ENCODE measurements around the gene NKRF.

The NKRF gene

DNA sequence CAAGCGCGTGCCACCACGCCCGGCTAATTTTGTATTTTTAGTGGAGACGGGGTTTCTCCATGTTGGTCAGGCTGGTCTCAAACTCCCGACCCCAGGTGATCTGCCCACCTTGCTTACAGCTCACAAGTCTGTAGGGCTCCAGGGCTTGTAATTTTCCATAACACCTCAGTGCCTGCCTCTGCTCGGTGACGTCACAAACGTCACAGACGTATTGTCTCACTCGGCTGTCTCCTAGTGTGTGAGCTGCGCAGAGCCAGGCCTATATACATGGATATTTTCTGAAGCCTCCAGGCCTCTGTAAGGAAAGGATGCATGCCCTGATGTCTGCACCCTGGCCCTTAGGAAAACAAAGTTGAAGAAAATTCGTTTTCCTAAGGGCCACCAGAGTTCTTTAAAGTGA, 8.6 kb upstream of the NKRF start:
- no peak for DNase-seq

DNA sequence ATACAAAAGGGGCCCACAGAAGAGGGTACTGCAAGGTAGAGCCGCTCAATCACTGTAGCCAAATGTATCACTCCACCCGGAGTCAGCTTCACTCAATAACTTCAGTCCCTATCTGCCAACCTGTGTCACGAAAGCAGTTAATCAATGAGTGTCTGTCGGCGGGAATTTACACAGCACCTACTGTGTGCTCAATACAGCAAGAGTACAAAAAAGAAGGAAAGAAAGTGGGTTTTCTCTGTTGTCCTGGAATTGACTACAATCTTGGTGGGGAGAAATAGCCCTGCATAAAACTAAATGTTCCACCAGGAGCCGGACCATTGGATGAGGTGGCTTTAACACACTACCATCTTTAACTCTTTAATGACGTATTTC, 780 bp upstream of the NKRF start:
- DNase-seq, result peak in 1 of 56 donors; percentile 6

DNA sequence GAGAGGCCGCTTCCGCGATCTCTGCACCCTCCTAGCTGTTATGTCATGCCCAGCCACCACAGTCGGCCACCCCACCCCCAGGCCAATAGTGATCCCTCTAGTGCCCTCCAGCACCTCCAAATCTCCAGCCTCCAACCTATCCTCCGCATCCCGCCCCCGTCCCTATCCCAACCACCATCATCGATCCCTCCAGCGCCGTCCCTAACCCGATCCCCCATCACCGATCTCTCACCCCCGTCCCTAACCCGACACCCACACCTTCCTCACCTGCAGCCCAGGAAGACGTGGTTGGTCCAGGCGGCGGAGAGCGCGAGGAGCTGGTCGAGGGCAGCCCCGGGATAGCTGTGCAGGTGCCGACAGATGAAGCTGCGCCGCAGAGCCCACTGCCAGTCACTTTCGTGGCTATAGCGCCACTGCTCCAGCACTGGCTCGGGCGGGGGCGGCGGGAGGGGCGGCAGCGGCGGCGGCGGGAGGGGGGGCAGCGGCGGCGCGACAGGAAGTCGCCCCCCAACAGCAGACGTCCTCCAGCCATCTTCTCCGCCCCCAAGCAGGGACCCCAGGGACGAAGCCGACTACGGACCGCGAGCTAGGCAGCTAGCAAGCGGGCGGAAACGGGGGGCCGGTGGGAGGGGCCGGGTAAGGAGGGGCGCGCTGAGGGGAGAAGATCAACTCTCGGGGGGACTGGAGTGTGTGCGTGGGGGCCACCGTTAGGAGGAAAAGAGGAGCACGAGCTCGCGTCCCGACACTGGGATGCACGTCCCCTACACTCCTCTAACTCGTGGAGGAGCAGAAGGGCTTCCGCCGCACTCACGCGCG, 552 bp downstream of the NKRF start:
- DNase-seq, result peak in 42 of 56 donors; percentile 1 to 61 (median 28)

DNA sequence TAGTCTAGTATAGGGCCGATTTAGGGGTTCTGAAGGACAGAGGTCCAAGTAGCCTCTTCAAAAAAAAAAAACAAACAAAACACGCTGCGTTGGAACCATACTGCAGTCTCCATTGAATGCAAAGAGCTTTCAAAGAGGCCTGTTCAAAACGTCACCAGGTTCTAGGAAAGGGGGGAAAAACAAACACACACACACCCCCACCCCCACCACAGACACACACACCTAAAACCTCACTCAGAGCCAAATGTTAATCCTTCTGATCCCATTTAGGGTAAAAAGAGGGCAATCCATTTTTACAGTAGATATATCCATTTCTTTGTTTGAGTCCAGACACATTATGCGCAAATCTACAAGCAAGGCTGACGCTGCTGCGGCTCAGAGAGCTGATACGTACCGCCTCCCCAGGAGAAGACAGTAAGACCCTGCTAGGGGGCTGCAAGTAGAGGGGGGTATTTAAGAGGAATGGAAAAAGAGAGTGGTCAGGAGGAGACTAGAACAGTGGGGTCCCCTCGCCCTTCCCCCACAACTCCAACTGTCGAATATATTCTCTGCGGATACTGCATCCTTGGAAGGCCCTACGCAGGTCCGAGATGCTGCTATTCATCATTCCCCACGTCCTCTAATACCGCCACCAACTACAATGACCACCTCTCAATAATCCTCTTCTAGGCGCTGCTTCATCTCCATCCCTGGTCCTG, 1.3 kb downstream of the NKRF start:
- DNase-seq, result peak in 4 of 56 donors; percentile 2 to 34 (median 22)

DNA sequence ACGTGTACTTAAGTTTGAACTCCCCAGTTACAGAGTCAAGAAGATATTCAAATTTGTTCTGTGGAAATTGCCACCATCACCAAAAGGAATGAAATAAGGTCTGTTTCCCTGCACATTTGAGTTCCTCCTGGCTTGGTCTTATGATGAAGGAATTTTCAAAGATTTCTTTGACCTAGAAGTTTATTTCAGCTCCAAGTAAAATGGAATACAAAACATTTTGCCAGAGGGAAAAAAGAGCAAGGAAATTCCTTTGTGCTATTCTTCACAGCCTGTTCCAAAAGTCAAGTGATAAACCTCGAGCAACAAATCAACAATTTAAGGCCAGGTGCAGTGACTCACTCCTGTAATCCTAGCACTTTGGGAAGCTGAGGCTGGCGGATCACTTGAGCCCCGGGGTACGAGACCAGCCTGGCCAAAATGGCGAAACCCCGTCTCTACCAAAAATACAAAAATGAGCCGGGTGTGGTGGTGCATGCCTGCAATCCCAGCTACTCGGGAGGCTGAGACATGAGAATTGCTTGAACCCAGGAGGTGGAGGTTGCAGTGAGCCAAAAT, 3.4 kb downstream of the NKRF start:
- DNase-seq, result no peak

DNA sequence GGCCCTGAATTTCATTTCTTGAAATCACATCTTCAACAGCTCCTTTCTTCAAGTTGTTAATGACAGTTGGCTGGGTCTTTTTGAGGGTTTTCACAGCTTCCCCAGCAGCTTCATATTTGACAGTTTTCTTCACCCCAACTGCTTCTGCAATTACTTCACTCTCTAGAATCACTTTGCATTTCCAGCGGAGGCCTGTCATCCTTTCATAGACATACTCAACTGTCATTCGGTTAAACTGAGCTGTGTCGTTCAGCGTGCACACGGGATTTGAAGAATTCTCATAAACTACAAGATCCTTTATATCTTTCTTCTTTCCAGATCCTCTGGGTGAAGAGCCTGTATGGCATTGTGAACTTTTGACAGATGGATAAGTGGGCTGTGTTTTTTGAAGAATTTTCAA, 16.4 kb downstream of the NKRF start:
- DNase-seq, result no peak

DNA sequence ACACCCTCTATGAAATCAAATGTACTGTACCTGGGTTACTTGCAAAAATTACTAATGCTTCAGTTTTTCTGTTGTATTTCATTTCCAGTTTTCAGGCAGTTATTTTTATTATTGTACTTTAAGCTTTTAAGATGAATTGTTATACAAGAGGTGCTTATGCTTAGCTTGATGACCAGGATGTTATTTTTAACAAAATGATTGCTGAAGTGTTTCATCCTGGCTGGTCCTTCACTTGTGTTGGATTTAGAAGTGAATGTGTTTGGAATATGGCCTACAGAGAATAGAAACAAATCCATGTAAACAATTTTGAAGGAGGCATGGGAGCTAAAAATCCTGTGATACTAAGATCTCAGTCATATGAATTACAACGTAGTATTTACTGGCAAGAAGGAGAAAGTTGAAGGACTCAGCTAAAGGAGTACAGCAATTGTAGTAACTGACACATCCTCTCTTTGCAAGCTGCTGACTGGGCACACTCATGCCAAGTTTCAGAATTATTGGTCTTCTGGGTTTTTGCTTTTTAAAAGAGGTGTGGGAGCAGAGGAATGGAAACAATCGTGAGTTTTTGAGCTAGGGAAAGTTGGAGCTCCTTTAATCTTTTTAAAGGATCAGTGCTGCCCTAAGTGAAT, 22.7 kb downstream of the NKRF start:
- DNase-seq, result no peak

DNA sequence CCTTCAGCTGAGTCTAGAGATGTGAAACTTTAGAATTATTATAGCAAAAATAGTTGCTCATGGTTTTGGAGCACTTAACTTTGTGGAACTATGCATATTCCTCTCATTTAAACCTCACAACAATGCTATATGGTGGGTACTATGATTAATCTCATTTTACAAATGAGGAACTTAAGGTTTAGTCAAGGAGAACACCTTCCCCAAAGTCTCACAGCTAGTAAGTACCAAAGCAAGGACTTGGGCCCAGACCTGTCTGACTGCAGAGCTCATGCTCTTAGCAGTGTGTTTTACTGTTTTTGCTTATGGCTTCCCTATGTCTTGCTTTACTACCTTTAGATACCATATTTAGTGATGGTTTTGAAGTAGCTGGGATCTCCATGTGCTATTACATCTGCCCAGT, 26.8 kb downstream of the NKRF start:
- DNase-seq, result no peak

DNA sequence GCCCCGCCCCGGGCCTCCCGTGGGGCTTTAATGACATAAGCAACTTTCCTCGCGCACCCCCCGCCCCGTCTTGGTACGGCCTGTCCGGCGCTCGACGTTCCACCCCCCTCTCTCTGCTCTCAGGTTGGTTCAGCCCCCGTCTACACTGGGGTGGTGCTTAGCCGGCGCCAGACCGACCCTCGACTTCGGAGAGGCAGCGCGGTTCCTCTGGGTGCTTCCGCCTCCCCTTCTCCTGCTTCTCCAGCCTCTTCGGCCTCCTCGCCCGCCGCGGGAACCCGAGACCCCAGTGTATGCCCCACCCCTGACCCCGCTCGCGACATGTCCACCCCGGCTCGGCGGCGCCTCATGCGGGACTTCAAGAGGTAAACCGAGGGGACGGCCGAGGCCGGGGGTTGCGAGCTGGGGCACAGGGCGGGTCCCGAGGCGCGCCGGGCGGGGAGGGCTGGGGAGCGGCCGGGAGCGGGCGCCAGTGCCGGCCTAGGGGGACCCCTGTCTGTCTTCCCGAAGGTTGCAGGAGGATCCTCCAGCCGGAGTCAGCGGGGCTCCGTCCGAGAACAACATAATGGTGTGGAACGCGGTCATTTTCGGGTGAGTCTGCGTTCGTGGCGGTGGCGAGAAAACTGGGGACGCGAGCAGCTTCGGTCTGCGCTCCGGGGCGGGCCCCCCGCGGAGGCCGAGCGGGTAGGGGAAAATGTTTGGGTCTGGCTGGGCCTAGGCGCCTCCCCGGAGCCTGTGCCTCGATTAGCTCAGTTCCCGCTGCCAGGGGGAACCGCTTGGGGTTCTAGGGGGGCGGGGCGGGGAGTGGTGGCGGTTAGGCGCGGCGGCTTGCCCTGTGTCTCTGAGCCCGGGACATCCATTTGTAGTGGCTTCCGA, 31.6 kb downstream of the NKRF start, which contains the start of gene UBE2A:
UBE2A (plus strand) TSS at position 170 of the 873 bp plus-strand sequence; CDS start at position 319, 149 bp downstream.
- DNase-seq, result peak in 55 of 56 donors; percentile 7 to 81 (median 64)

DNA sequence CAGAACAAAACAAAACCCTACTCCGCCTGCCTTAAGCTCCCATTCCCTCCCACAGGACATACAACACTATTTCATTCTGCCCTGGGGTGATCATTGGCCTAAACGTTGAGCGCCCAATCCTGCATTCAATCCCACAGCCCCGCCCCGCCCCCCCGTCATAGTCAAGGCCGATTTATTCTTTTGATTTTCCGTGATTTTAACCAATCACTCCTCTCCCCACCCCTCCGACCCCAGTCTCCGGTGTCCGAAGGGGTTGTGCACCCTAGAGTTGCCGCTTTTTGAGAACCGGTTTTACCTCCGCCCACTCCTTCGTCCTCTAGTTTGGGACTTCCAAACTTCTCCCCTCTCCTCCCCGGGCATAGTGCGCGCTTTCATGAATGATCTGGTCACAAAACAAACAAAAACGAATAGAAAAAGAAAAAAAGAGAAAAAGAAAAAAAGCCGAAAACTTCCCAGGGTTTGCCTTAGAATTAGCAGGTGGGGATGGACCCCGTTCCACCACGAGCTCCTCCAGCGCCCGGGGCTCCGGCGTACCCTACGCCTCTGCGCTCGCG, 32.3 kb downstream of the NKRF start:
- DNase-seq, result peak in 28 of 56 donors; percentile 0 to 47 (median 14)

DNA sequence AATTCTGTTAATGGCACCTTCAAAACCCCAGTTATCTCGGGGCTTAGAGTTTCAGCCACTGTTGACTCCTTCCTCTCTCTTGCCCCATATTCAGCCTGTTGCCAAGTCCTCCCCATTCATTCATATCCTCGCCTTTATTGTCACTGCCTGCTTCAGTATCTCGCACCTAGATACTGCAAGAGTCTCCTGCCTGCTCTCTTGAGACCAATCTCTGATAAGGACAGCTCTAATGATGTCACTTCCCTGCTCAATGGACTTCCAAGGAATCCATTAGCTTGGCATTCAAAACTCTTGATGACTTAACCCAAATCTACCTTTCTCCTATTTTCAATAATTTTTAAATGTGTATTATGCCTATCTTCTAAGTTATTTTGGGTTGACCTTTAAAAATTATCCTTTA, 33.0 kb downstream of the NKRF start:
- DNase-seq, result no peak

DNA sequence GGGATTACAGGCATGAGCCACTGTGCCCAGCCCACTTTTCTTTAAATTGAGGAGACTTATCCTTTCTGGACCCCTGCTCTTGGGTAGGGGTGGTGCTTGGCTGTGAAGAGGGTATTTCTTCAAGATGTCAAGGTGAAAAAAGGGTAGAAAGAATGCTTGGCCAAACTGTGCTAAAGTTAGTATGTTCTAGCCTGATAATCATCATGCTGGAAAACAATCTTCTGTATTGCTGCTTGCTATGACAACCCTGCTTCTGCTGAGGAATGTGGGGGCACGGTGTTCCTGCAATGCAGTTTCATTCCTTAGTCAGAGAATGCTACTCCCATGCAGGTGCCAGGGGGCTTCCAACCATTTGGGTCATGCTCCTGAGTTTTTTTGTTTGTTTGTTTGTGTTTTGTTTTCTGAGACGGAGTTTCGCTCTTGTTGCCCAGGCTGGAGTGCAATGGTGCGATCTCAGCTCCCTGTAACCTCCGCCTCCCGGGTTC, 35.8 kb downstream of the NKRF start:
- DNase-seq, result peak in 5 of 56 donors; percentile 0 to 2 (median 1)

DNA sequence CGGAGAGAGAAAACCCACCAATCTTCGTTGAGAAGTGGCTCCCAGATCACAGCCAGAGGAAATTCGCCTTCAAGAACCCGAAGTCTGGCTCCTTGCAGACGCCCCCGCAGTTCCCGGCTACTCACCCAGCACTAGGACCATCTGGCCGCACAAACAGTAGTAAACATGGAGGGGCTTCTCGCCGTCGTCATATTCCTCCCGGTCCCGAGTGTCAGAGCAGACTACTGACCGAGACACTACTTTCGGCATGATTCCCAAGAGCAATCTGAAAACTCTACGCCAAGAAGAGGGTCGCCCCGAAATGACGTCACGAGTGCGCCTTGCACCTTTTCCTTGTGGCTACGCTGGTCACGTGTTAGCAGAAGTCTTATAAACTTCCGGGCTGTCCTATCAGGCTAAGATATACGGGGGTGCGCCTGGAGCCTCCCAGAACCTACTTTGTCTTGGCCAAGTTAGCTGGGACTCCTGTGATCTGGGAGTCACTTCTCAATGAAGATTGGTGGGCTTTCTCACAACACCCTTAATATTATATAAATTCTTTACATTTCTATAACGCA, 41.0 kb downstream of the NKRF start, which contains the start of gene STEEP1:
STEEP1 (minus strand) TSS at position 303 of the 557 bp plus-strand sequence; CDS start at position 249, 54 bp downstream.
- DNase-seq, result peak in 55 of 56 donors; percentile 2 to 87 (median 60)

DNA sequence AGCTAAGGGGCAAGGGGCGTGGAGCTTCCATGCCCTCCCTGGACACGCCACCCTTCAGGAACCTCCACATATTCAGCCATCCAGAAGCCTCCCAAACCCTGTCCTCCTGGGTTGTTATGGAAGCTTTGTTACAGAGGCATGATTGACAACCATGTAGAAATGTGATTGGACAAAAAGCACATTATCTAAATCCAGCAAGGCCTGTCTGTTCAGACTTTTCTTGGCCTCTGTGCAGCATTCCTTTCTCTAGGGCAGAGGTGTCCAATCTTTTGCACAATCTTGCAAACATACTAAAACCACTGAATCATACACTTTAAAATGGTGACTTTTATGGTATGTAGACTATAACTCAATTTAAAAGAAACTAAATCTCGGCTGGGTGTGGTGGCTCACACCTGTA, 53.7 kb downstream of the NKRF start:
- no peak for DNase-seq

DNA sequence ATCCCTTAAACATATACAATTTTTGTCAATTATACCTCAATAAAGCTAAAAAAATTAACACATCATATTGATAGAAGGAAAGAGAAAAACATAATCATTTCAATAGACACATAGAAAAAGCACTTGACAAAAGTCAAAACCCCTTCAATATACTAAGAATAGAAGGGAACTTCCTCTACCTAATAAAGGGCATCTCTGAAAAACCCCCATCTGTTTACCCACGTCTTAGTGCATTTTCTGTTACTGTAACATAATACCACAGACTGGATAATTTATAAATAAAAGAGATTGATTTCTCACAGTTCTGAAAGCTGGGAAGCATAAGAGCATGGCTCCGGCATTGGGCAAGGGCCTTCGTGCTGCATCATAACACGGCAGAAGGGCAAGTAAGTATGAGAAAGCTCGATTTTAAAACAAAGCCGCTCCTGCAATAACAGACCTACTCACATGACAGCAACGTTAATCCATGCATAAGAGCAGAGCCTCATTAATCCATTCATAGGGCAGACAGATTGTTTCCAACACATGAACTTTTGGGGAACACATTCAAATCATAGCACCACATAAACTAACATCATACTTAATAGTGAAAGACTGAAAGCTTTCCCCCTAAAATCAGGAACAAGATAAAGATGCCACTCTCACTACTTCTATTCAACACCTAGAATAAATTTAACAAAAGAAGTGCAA, 56.8 kb downstream of the NKRF start:
- no peak for DNase-seq

DNA sequence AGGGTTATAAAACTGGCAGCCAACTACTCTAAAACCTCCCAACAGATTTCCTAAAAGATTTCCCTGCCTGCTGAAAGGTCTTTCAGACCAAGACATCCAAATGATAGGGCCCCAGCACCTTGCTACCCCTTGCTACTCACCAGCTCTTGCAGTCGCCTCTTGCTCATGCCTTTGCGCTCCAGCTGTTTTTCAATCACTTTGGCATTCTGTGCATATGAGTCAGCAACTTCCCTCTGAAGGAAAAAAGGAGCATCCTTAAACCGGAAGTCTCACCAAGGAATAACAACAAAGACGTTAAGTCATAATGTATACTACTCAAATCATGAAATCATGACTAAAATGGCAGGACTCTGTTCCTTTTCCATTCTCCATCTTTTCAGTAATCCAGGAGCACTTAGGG, 65.0 kb downstream of the NKRF start:
- no peak for DNase-seq

DNA sequence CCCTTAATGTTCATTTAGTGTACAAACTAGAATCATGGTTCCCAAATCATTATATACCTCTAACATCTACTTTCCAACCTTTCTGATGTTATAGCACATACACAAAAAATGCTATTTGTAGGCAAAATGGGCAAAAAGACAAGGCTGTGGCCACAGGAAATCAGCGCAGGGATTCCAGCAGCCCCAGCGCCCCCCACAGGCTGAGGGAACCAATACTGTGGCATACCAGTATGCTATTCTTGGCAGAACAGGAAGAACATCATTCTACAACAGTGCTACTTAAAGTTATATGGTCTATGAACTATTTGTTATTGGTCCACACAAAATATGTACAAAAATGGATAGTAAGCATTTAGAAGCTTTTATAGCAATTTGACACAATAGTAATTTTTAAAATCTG, 66.4 kb downstream of the NKRF start:
- DNase-seq, result no peak
